EL (cell line): ENCODE measurements around the gene PRODH2.

Experiments
- DNase-seq: peaks from one replicate; pipeline ENCODE4 v3.0.0-alpha.2; 2016

PRODH2 gene

GRCh38 chr19:35812220-35813042, at the start of gene PRODH2:
TSS of gene PRODH2 (minus strand) at chr19:35812845. CDS start at chr19:35812805, 40 bp downstream.
- no peak for DNase-seq

- DNase-seq, result no peak
Measured at GRCh38 chr19:35861640-35862160, 49.1 kb upstream of the PRODH2 start.

GRCh38 chr19:35860818-35861639, 48.4 kb upstream of the PRODH2 start:
- no peak for DNase-seq

- no peak for DNase-seq
Measured at GRCh38 chr19:35860436-35860817, 47.8 kb upstream of the PRODH2 start.

GRCh38 chr19:35859414-35859813, 46.8 kb upstream of the PRODH2 start:
- no peak for DNase-seq

- DNase-seq, result no peak
Measured at GRCh38 chr19:35858311-35858710, 45.7 kb upstream of the PRODH2 start.

GRCh38 chr19:35856546-35857149, 44.0 kb upstream of the PRODH2 start, which contains the start of gene KIRREL2:
TSS of gene KIRREL2 (plus strand) at chr19:35856911. CDS start at chr19:35857120, 209 bp downstream.
- no peak for DNase-seq

- DNase-seq, result no peak
Measured at GRCh38 chr19:35853038-35853756, 40.6 kb upstream of the PRODH2 start.

- no peak for DNase-seq
Measured at GRCh38 chr19:35852029-35852780, 39.6 kb upstream of the PRODH2 start, which contains the start of gene NPHS1. TSS of gene NPHS1 (minus strand) at chr19:35852504. CDS start at chr19:35851837, 667 bp downstream.

- no peak for DNase-seq
Measured at GRCh38 chr19:35851213-35852028, 38.8 kb upstream of the PRODH2 start.

- no peak for DNase-seq
Measured at GRCh38 chr19:35848919-35849505, 36.4 kb upstream of the PRODH2 start.

GRCh38 chr19:35848486-35848885, 35.8 kb upstream of the PRODH2 start:
- DNase-seq, result no peak

- no peak for DNase-seq
Measured at GRCh38 chr19:35847911-35848310, 35.3 kb upstream of the PRODH2 start.

GRCh38 chr19:35846038-35846668, 33.5 kb upstream of the PRODH2 start:
- no peak for DNase-seq

- DNase-seq, result no peak
Measured at GRCh38 chr19:35845215-35846037, 32.8 kb upstream of the PRODH2 start.

GRCh38 chr19:35844482-35845214, 32.0 kb upstream of the PRODH2 start:
- DNase-seq, result no peak

GRCh38 chr19:35843676-35844481, 31.2 kb upstream of the PRODH2 start:
- DNase-seq, result peak; percentile 27
